Naive thymus-derived CD8-positive, alpha-beta T cell (primary cell): ENCODE results near the gene NAALADL1. TPM values are rescaled to one million over a fixed set of nuclear protein-coding genes. Genes with fewer than 3 reads are reported as not detected.
"Not testable (repeated sequence)": the region's sequence is repeated elsewhere in the genome, so short reads cannot be mapped to it uniquely, and the experiment has no call there.

Experiments used
- ATAC-seq, 2 donors: fragments of 150-1000 bp; cut with Tn5 transposase in 1 of 2; sonication (Bioruptor Pico), chemical (Tn5 transposase) in 1 of 2; 1 replicate in 1 of 2; 2 replicates in 1 of 2; pipeline ENCODE4 v1.10.0; 2021; ENCODE audit warnings: mild to moderate bottlenecking in 2 of 2, moderate library complexity in 2 of 2
- POLR2A ChIA-PET: fragments of 350-600 bp; sonication (Branson Sonifier 250); formaldehyde crosslinking; loops from one replicate; lab custom pipeline; 2021; ENCODE audit warnings: antibody characterized with exemption; lab: Charles Lee
- DNase-seq, 10 donors: peaks; one replicate each; pipeline versions ENCODE4 v3.0.0 to v3.0.0-alpha.2; 2020 to 2022
- H3K27ac Mint-ChIP-seq, 10 donors: one replicate each; pipeline ENCODE4 v1.8.0; 2020 to 2022; ENCODE audit warnings: mild to moderate bottlenecking in 10 of 10, mixed read lengths in 10 of 10, moderate library complexity in 4 of 10, inconsistent platforms in 1 of 10
- H3K27me3 Mint-ChIP-seq, 5 donors: one replicate each; pipeline ENCODE4 v1.8.0; 2021 to 2022; ENCODE audit warnings: mixed read lengths in 5 of 5
- H3K36me3 Mint-ChIP-seq, 3 donors: one replicate each; pipeline ENCODE4 v1.8.0; 2020 to 2022; ENCODE audit warnings: mixed read lengths in 3 of 3, mild to moderate bottlenecking in 2 of 3, inconsistent platforms in 1 of 3
- H3K4me1 Mint-ChIP-seq, 4 donors: one replicate each; pipeline ENCODE4 v1.8.0; 2021 to 2022; ENCODE audit warnings: mixed read lengths in 4 of 4
- H3K4me3 Mint-ChIP-seq, 10 donors: one replicate each; pipeline ENCODE4 v1.8.0; 2020 to 2022; ENCODE audit warnings: mild to moderate bottlenecking in 10 of 10, mixed read lengths in 10 of 10, moderate library complexity in 6 of 10, inconsistent platforms in 1 of 10
- H3K9me3 Mint-ChIP-seq, 9 donors: one replicate each; pipeline ENCODE4 v1.8.0; 2020 to 2022; ENCODE audit warnings: mixed read lengths in 9 of 9, mild to moderate bottlenecking in 3 of 9, inconsistent platforms in 1 of 9, moderate library complexity in 1 of 9
- polyA plus RNA-seq, 3 donors: library from polyadenylated mRNA; unstranded; fragments of 300-500 nt; fragmentation: Illumina TruSeq; gene quantifications; one replicate each; pipeline ENCODE4 v1.2.3, GENCODE V29; 2021
- total RNA-seq, 8 experiments: library from RNA in 2 of 8; stranded (reverse) in 2 of 8; gene quantifications; one replicate each; pipeline ENCODE4 v1.2.3 and lab custom pipeline; 2021 to 2026

Gene NAALADL1
- total and polyA plus RNA-seq, 5 experiments from 2014 or later: 14.0 to 33.9 (median 22.2) TPM

DNA sequence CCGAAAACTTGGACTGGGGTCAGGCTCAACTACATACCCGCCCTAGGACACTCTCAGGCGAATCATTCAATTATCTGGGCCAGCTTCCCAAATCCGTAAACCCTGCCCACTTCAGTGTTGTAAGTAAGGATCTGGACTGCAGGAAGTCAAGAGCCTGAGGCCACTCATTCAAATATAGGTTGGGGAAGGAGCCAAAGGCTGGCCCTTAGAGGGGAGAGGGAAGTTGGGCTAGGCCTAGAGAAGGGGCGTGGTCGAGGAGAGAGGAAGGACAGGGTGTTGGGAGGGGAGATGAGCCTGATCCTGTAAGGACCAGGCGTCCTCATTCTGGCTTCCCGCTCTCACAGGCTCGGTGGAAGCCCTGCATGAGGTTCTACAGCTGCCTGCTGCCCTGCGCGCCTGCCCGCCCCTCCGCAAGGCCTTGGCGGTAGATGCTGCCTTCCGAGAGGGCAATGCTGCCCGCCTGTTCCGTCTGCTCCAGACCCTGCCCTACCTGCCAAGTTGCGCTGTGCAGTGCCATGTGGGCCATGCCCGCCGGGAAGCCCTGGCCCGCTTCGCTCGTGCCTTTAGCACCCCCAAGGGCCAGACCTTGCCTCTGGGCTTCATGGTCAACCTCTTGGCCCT, 14.4 kb downstream of the NAALADL1 start:
- H3K4me1 Mint-ChIP-seq: peaks cover 11 to 47% (median 40%) of the 10 kb centered on the region in 4 donors
- peak overlapping the region in 4 of 10 donors; percentile 47 to 80 (median 54) for H3K27ac Mint-ChIP-seq
- POLR2A ChIA-PET: no interaction called here
- H3K36me3 Mint-ChIP-seq: peaks cover 0 to 6% (median 3%) of the 10 kb centered on the region in 3 donors
- no peaks in the 10 kb centered on the region for H3K27me3 Mint-ChIP-seq
- peak overlapping the region in 3 of 10 donors; percentile 10 to 45 (median 38) for H3K4me3 Mint-ChIP-seq
- DNase-seq (no peak), ATAC-seq (no peak)
- H3K9me3 Mint-ChIP-seq: no peaks in the 10 kb centered on the region

DNA sequence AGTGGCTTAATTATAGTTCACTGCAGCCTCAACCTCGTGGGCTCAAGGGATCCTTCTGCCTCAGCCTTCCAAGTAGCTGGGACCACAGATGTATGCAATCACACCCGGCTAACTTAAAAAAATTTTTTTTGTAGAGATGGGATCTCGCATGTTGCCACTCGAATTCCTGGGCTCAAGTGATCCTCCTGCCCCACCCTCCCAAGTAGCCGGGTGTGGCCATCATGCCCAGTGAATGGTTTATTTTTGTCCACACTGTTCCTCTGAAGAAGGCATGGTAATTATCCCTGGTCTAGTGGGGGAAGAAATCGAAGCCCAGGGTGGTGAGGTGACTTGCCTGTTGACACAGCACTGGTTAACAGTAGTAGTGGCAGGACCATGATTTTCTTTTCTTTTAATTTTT, 15.5 kb downstream of the NAALADL1 start:
- Mint-ChIP-seq H3K36me3 (peaks cover 0 to 6% (median 3%) of the 10 kb centered on the region in 3 donors), H3K27me3 (no peaks in the 10 kb centered on the region), H3K4me1 (peaks cover 9 to 44% (median 35%) of the 10 kb centered on the region in 4 donors), H3K27ac (no peak overlapping the region), H3K9me3 (no peaks in the 10 kb centered on the region), H3K4me3 (peak overlapping the region; percentile 18 to 91 (median 86))
- DNase-seq (no peak), ATAC-seq (no peak)
- POLR2A ChIA-PET: interaction anchor here (0.8 to 1.9 kb wide), 2 partner anchors 15 to 53 kb away, joined by 5 read pairs; partner anchors contain the start of gene VPS51

DNA sequence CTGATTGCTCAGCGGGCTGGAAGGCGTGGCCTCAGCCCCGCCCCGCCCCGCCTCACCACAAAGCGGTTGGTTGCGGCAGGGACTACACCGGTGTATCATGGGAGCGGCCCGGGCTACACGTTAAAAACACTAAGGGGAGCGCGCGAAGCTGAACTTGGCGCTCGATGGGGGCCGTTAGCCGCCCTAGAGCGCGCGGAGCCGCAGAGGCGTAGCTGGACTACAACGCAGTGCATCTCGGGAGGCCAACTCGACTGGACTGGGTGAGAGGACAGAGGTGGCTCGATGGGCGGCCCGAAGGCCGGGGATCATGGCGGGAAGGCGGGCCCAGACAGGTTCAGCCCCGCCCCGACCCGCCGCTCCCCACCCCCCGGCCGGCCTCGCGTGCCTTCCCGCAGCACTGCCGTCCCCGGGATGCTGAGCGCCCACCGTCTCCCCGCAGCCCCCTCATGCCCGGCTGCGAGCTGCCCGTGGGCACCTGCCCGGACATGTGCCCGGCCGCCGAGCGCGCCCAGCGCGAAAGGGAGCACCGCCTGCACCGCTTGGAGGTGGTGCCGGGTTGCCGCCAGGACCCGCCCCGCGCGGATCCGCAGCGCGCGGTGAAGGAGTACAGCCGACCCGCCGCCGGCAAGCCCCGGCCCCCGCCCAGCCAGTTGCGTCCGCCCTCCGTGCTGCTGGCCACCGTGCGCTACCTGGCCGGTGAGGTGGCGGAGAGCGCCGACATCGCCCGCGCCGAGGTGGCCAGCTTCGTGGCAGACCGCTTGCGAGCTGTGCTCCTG, 17.3 kb downstream of the NAALADL1 start, which contains the start of gene SAC3D1:
Gene SAC3D1, plus strand, starts transcription at position 364 of the 776 bp plus-strand sequence. Its CDS starts 83 bp downstream, at position 447.
- Mint-ChIP-seq H3K27me3 (no peaks in the 10 kb centered on the region), H3K27ac (peak within 1 kb of the TSS; percentile 78 to 95 (median 92)), H3K4me3 (peak within 1 kb of the TSS; percentile 90 to 96 (median 93)), H3K4me1 (peaks cover 5 to 27% (median 19%) of the 10 kb centered on the region in 4 donors), H3K9me3 (no peaks in the 10 kb centered on the region), H3K36me3 (peaks cover 0 to 16% (median 3%) of the 10 kb centered on the region in 3 donors)
- POLR2A ChIA-PET: interaction anchor here (0.5 to 2.8 kb wide), 17 partner anchors 8 to 529 kb away, joined by 3 to 12 read pairs (median 4); partner anchors contain the start of genes ARL2, CDCA5, FAU and MAJIN
- peak; percentile 91 to 92 for ATAC-seq
- peak; percentile 75 to 92 (median 85) for DNase-seq

GRCh38 chr11:65040520-65040846, 17.9 kb downstream of the NAALADL1 start:
- H3K4me1 Mint-ChIP-seq: peaks cover 5 to 25% (median 18%) of the 10 kb centered on the region in 4 donors
- peak overlapping the region; percentile 78 to 95 (median 92) for H3K27ac Mint-ChIP-seq
- H3K36me3 Mint-ChIP-seq: peaks cover 0 to 18% (median 3%) of the 10 kb centered on the region in 3 donors
- no peak for DNase-seq
- peak overlapping the region; percentile 90 to 96 (median 93) for H3K4me3 Mint-ChIP-seq
- no peak for ATAC-seq
- no peaks in the 10 kb centered on the region for H3K27me3 Mint-ChIP-seq
- H3K9me3 Mint-ChIP-seq: no peaks in the 10 kb centered on the region
- POLR2A ChIA-PET: interaction anchor here (0.5 to 2.8 kb wide), 15 partner anchors 9 to 530 kb away, joined by 3 to 12 read pairs (median 4); partner anchors contain the start of genes ARL2, CDCA5, FAU and MAJIN

GRCh38 chr11:65036931-65037330, 21.4 kb downstream of the NAALADL1 start:
- Mint-ChIP-seq H3K27ac (no peak overlapping the region), H3K36me3 (peaks cover 0 to 22% (median 0%) of the 10 kb centered on the region in 3 donors)
- ATAC-seq: no peak

DNA sequence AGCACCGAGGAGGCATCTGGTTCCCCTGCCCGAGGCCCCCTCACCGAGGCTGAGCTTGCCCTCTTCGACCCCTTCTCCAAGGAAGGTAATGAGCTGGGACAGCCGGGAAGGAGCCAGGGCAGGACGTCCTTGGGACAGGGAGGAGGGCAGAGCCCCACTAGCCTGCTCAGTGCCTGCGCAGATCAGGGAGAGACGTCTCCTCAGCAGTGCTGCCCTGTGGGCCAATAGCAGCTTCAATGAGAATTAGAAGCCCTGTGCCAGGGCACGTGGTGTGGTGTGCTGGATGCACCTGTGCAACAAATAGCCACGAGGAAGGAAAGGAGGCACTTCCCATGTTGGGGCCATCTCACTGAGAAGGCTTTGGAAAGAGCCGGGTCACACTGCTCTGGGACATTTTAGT, 22.8 kb downstream of the NAALADL1 start:
- Mint-ChIP-seq H3K4me3 (no peak overlapping the region), H3K4me1 (peaks cover 0 to 9% (median 2%) of the 10 kb centered on the region in 4 donors), H3K9me3 (no peaks in the 10 kb centered on the region), H3K27ac (no peak overlapping the region), H3K27me3 (no peaks in the 10 kb centered on the region), H3K36me3 (peaks cover 0 to 26% (median 0%) of the 10 kb centered on the region in 3 donors)
- no peak for ATAC-seq
- POLR2A ChIA-PET: no interaction called here
- DNase-seq: no peak

More at GRCh38 chr11:65036931-65037330, 21.4 kb downstream of the NAALADL1 start:
- POLR2A ChIA-PET: no interaction called here
- DNase-seq: no peak
- Mint-ChIP-seq H3K4me3 (peak overlapping the region in 1 of 10 donors; percentile 30), H3K4me1 (peaks cover 0 to 15% (median 4%) of the 10 kb centered on the region in 4 donors), H3K27me3 (no peaks in the 10 kb centered on the region), H3K9me3 (no peaks in the 10 kb centered on the region)

GRCh38 chr11:65034423-65034822, 23.9 kb downstream of the NAALADL1 start:
- POLR2A ChIA-PET: no interaction called here
- H3K27me3 Mint-ChIP-seq: no peaks in the 10 kb centered on the region
- peaks cover 0 to 26% (median 0%) of the 10 kb centered on the region in 3 donors for H3K36me3 Mint-ChIP-seq
- DNase-seq (no peak), ATAC-seq (no peak)
- peaks cover 0 to 5% (median under 1%) of the 10 kb centered on the region in 4 donors for H3K4me1 Mint-ChIP-seq
- H3K27ac Mint-ChIP-seq: no peak overlapping the region
- H3K4me3 Mint-ChIP-seq: no peak overlapping the region
- no peaks in the 10 kb centered on the region for H3K9me3 Mint-ChIP-seq

- H3K27ac Mint-ChIP-seq: no peak overlapping the region
- ATAC-seq: no peak
- peaks cover 0 to 23% (median 0%) of the 10 kb centered on the region in 3 donors for H3K36me3 Mint-ChIP-seq
- DNase-seq: no peak
- POLR2A ChIA-PET: interaction anchor here (0.5 to 1.2 kb wide), 2 partner anchors 64 to 75 kb away, joined by 3 to 4 read pairs; partner anchors contain the start of gene VPS51
- H3K4me1 Mint-ChIP-seq: peaks cover 3 to 19% (median 14%) of the 10 kb centered on the region in 4 donors
- H3K4me3 Mint-ChIP-seq: no peak overlapping the region
- no peaks in the 10 kb centered on the region for H3K9me3 Mint-ChIP-seq
- no peaks in the 10 kb centered on the region for H3K27me3 Mint-ChIP-seq
Observed at GRCh38 chr11:65032216-65032615, 26.1 kb downstream of the NAALADL1 start.

DNA sequence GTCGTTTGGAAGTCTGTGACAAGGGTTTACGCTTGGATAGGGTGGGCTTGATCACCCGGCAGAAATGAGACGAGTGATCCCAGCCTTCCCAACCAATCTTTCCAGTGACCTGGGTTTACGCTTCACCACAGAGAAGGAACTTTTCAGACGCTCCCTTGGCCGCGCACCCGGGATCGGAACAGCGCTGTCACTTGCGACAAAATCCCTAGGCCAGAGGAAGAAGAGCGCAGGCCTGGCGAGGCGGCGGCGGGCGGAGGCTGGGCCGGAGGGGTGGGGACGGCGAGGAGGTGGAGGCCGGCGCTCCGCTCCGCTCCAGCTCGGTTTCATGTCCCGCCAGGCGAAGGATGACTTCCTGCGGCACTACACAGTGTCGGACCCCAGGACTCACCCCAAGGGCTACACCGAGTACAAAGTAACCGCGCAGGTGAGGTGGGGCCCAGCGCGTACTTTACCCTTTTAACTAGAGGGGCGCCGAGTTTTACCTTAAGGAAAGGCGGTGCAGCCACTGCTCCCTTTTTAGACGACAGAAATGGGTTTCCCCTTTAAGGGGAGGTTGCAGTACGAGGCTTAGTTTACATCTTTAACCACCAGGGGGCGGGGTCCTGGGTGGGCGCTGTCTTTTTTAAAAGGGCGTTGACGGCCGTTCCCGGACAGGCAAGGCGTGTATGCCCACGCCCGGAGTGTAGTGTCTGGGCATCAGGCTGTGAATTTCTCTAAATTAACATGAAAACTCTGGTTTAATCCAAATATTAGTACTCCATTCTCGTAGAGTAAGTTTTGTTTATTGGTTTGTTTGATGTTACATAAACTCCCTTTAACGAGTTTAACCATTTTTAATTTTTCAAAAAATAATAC, 30.9 kb downstream of the NAALADL1 start, which contains the start of gene SNX15:
Gene SNX15, plus strand, starts transcription at position 227 of the 855 bp plus-strand sequence. Its CDS starts 99 bp downstream, at position 326.
- Mint-ChIP-seq H3K4me3 (peak within 1 kb of the TSS; percentile 46 to 91 (median 84)), H3K36me3 (peaks cover 0 to 4% (median 0%) of the 10 kb centered on the region in 3 donors), H3K27ac (peak within 1 kb of the TSS; percentile 79 to 96 (median 92)), H3K9me3 (no peaks in the 10 kb centered on the region), H3K27me3 (no peaks in the 10 kb centered on the region), H3K4me1 (peaks cover 7 to 23% (median 20%) of the 10 kb centered on the region in 4 donors)
- POLR2A ChIA-PET: interaction anchor here (1.1 to 2.2 kb wide), 5 partner anchors 13 to 84 kb away, joined by 4 to 8 read pairs (median 5); partner anchors contain the start of genes ARL2, CDCA5, TM7SF2 and VPS51
- DNase-seq: peak; percentile 73 to 96 (median 92)
- peak; percentile 88 to 94 for ATAC-seq

- H3K4me1 Mint-ChIP-seq: peaks cover 7 to 23% (median 20%) of the 10 kb centered on the region in 4 donors
- ATAC-seq (no peak), DNase-seq (peak in 1 of 10 donors; percentile 21)
- H3K27ac Mint-ChIP-seq: peak overlapping the region in 9 of 10 donors; percentile 79 to 96 (median 91)
- peak overlapping the region; percentile 46 to 91 (median 84) for H3K4me3 Mint-ChIP-seq
- H3K27me3 Mint-ChIP-seq: no peaks in the 10 kb centered on the region
- no peaks in the 10 kb centered on the region for H3K9me3 Mint-ChIP-seq
- POLR2A ChIA-PET: interaction anchor here (0.8 to 2.2 kb wide), 5 partner anchors 11 to 85 kb away, joined by 3 to 8 read pairs (median 5); partner anchors contain the start of genes ARL2, CDCA5, TM7SF2 and VPS51
- H3K36me3 Mint-ChIP-seq: peaks cover 0 to 4% (median 0%) of the 10 kb centered on the region in 3 donors
Observed at GRCh38 chr11:65026810-65027209, 31.5 kb downstream of the NAALADL1 start.

GRCh38 chr11:65023502-65023901, 34.9 kb downstream of the NAALADL1 start:
- not testable (repeated sequence) for DNase-seq, H3K4me3 Mint-ChIP-seq, H3K9me3 Mint-ChIP-seq, H3K36me3 Mint-ChIP-seq, H3K27me3 Mint-ChIP-seq, ATAC-seq
- Mint-ChIP-seq H3K27ac (peak overlapping the region in 1 of 10 donors; percentile 11), H3K4me1 (peaks cover 7 to 19% (median 17%) of the 10 kb centered on the region in 4 donors)
- POLR2A ChIA-PET: interaction anchor here (0.6 to 1.0 kb wide), 2 partner anchors 9 to 1948 kb away, joined by 3 read pairs; no protein-coding TSS in a partner anchor
